ENCODE results near the gene PTRH1.
"Not testable (repeated sequence)": the region's sequence is repeated elsewhere in the genome, so short reads cannot be mapped to it uniquely, and the experiment has no call there.

PTRH1 gene, protein sequence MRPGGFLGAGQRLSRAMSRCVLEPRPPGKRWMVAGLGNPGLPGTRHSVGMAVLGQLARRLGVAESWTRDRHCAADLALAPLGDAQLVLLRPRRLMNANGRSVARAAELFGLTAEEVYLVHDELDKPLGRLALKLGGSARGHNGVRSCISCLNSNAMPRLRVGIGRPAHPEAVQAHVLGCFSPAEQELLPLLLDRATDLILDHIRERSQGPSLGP

DNA sequence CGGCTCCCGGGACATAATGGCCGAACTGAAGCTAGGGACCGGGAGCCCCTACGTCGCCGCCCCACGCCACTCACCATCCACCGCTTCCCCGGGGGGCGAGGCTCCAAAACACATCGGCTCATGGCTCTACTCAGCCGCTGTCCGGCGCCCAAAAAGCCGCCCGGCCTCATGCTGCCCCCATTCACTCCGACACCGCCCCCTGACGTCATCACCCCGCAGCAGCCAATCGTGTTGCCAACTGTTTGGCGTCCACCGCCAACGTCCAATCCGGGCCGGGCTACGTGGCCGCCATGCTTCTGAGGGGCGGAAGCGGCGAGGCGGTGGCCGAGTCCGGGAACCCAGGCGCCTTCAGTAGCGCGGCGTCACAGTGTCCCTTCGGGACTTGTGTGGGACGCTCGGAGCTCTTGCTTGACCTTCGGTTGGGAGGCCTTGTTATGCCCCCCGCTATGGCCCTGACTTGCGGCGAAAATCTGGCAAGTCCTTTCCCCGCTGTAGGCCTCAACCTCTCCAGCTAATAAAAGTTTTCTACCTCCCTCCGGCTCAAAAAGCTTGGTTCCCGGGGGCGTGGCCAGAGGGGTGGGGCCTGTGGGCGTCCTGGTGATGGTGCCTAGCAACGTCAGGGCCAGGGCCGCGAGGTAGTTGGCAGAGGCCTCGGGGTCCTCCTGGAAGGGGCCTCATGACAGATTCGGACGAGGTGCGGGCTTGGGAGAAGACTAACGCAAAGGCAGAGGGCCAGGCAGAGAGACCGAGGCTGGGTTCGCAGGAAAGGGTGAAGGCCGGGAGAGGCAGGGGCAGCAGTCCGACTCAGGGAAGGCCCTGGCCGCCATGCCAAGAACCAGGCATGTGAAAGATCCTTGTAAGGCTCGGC, at the start of gene PTRH1, which contains the start of gene TTC16:
Gene PTRH1, minus strand, starts transcription at position 194 of the 868 bp plus-strand sequence. Its CDS starts 24 bp downstream, at position 170.
Gene TTC16, plus strand, starts transcription at position 610 of the 868 bp plus-strand sequence. Its CDS starts 67 bp downstream, at position 677.
- peak; percentile 98 for DNase-seq

DNA sequence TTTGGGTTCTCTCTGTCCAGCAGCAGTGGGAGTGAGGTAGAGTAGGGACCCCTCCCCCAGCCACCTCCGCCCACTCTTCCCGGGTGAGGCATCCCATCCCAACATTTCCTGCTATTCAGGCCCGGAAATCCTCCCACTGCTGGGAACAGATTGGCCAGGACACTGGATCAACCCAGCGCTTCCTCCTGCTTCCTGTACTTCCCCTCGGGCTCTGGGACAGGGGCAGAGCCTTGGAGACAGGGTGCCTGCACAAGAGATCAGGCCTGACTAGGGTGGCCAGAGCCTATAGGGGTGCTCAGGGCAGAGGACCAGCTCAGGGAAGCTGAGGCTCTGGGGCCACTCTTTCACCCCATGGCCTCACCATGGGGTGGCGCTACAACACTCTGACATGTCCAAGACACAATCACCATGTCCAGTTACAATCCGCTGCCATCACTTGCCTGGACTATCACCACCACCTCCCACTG, 48.5 kb upstream of the PTRH1 start:
- DNase-seq = peak; percentile 71

DNA sequence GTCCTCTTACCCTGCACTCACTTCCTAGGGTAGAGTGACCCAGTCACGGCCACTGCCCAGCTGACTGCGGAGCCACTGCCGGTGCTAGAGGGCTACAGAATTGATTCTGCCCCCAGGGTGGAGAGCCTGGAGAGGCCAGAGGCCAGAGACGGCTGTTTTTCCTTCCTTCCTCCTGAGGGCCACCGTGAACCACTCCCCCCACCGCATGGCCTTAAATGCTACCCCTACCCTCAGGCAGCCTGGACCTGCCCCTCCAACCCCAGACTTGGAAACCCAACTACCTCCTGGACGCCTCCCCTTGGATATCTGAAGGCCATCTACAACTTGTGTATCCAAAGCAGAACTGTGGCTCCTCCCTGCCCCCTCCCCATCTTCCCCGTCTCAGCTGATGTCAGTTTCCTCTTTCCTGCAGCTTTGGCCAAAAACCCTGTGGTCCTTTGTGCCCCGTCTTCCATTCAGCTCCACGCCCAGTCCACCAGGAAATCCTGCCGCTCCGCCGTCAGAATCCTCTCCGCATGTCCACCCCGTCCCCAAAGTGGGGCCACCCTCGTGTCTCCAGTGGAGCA, 46.7 kb upstream of the PTRH1 start:
- DNase-seq = peak; percentile 74

DNA sequence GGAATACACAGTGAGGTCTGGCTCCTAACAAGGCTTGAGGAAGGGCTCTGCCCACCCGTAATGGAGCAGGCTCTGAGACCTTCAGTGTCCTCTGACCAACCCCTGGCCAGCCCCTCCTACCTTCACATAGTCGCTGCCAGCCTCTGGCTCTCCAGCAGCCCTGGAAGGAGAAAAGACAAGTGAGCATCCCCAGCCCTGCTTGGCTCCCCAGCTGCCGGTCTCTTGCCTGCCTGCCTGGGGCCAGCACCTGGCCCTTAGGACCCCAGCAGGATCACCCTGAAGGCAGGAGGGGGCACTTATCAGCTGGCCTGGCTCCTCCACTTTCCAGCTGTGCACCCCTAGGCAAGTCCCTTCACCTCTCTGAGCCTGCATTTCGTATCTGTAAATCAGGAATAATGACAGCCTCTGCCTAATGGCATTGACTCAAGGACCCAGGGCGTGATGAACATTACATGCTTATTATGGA, 46.1 kb upstream of the PTRH1 start:
- no peak for DNase-seq

DNA sequence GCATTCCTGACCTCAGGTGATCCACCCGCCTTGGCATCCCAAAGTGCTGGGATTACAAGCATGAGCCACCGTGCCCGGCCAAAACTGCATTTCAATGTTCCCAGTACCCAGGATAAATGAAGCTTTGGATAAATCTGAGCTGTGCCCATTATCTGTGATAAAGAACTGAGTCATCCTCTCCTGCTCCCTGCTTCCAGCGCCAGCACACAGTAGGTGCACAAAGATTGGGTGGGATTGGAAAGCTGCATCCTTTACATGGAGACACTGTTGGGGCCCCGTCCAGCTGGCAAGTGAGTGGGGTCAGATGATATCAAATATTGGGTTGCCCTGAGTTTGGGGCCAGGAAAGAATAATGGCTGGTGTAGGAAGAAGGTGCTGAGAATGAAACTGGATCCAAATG, 45.6 kb upstream of the PTRH1 start:
- no peak for DNase-seq

DNA sequence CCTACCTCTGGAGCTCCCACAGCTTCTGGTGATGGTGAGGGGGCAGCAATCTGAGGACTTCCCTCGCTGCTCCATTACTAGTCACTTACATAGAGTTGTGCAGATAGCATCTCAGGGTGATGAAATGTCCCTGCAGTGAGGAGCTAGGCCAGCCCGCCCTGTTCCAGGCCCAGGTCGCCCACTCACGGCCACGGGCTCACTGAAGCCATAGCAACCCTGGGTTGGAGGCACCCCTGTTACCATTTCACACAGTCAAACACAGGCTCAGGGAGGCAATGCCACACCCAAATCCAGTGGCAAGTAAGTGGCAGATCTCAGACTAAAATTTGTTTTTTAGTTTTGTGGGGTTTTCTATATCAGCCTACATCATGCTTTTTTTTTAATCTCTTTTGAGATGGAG, 43.4 kb upstream of the PTRH1 start:
- DNase-seq = no peak

DNA sequence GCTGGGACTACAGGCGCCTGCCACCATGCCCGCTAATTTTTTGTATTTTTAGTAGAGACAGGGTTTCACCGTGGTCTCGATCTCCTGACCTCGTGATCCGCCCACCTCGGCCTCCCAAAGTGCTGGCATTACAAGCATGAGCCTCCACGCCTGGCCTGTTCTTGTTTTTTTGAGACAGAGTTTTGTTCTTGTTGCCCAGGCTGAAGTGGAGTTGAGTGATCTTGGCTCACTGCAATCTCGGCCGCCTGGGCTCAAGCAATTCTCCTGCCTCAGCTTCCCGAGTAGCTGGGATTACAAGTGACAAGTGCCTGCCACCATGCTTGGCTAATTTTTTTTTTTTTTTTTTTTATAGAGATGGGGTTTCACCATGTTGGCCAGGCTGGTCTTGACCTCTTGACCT, 41.3 kb upstream of the PTRH1 start:
- DNase-seq = not testable (repeated sequence)

DNA sequence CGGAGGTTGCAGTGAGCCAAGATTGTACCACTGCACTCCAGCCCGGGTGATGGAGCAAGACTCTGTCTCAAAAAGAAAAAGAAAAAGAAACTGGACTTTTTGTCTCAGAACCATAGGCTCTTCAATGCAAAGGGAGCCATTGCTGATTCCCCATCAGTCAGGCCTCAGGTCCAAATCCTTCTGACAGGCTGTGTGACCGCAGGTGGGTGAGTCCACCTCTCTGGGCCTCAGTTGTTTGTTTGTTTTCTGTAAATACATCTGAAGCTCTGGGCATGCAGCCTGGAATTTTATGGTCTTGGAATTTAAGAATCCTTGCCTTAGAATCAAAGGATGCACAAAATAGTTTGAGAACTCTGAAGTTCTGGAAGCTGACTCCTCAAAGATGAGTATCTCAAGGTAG, 40.8 kb upstream of the PTRH1 start:
- no peak for DNase-seq

DNA sequence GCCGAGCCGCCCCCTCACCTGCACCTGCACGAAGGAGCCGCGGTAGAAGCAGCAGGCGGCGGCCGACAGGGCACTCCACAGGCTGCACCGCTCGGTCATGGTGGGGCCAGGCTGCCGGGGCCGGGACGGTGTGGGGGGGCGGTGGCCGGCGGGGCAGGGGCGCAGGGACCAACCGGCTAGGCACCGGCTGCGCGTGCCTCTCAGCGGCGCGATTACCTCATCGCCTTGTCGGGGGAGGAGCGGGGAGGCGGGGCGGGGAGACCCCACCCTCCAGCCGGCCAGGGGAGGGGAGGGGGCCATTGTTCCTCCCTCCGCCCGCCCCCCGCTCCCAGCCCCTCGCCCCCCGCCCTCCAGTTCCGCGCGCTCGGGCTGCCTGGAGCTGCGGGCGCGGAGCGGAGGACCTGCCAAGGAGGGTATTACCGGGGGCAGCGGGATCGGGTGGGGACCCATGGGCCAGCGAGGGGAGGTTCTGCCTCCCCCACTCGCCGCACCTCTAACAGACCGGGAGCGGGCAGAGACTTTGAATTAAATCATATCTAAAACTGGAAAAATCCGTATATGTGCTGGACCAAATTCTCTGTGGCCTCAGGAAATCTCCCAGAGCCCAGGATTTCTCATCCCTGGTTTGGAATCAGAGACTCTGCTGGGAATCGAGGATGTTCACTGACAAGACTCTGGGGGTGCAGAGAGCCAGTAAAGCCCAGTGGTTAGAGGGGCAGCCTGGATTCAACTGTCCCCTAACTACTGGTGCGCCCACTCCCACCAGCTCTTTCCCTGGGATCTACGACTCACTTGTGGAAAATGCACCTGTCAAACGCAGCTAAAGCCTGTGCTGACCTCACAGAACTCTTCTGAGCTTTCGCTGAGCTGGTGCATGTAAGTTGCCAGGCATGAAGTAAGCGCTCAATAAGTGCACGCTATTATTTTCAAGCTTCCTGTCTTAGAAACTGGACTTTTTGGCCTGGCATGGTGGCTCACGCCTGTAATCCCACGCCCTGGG, 39.9 kb upstream of the PTRH1 start:
- peak; percentile 66 for DNase-seq

DNA sequence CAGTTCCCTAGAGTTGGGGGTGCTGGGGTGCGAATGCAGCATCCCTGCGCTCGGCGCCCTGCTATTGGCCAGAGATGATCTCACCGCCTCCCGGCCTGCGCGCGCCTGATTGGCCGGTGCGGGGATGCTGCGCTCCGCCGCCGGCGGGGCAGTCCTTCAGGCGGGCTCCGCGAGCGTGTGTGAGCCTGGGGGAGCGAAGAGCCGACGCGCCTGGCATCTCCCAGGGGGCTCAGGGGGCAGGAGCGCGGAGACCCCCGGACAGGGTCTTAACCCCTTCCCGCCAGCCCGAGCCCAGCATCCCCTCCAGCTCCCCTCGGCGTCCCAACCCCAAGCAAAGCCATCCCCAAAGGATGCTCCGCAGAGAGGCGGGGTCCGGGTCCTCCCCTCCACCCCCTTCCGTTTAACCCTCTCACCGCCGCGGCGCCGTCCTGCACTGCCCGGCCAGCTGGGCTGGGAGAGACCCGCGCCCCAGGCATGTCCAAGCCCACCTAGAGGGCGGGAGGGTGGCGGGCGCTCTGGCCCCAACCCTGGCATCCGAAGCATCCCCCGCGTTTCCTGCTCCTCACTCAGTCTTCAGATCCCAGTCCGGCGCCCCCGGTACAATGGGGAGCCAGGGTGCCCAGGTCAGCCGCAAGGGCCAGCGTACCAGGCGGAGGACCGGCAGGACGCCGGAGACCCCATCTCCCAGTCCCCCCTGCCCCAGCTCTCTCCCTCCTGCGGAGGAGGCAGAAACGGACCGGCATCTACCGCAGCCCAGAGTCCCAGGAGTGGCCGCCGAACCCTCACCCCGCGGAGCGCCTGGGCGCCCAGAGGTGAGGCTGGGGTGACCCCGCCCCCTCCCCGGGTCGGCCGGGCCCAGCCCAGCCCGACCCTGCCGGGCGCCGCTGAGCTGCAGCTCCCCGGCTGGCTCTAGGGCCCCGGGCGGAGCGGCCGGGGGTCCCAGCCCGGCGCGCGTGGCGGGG, 38.9 kb upstream of the PTRH1 start:
- DNase-seq = peak; percentile 66

DNA sequence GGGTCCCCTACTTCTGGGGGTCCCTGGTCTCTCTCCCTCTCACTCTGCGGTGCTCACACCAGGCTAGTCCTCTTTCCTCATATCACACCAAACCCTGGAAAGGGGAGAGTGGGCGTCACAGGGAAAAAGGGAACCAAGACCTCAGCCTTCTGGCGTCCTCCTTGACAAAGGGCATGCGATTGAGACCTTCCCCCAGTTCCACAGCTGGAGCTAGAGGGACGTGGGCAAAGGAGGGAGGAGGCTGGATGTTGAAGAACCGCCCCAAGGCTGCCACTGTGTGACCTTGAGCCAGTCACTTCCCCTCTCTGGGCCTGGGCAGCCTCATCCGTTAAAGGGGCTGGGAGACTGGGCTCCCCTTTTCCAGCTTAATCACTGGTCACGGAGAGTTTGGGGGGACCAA, 38.2 kb upstream of the PTRH1 start:
- no peak for DNase-seq

DNA sequence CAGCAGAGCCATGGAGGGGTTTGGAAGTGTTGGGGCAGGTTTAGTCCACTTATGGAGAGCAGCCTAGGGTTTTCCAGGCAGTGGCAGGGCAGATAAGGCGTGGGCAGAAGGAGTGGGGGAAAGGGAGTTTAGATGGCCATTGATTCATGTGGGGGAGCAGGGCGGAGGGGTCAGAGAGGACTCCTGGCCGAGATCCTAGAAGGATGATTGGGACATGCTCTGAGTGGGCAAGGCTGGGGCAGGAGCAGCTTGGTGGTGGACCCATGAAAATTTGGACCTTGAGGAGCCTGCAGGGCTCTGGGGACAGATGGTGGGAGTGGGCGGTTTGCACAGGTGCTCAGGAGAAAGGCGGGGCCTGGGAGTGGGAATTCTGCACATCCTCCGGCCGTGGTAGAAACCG, 37.7 kb upstream of the PTRH1 start:
- no peak for DNase-seq

DNA sequence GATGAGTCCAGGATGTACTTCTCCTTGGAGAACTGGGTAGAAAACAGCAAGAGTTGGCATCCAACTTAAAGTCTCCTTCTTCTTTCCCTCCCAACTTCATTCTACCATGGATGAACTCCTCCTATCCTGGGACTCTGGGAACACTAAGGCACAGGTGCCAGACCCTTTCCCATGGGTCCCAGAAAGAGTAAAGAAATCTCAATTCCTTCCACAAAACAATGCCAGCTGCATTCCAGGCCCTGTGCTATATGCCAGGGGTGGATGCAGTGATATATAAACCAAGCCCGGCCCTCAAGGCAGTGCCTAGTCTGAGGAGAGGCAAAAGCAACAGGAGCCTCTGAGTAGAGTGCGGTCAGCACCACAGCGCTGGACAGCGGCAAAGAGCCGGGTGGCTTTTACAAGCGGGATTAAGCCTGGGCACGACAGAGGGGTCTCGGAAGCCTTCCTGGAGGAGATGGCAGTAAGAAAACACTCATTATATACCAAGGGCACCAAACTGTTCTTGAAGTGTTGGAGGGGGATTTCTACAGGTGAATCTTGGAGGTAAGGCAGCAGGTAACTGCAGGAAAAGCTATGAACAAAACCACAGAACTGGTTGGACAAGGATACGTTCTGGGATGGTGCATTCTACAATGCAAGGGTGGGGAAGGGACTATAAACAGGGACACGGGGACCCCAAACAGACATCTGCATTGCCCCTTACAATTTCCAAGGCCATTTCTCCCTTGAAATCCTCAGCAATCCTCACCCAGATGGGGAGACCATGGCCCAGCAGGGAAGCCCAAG, 36.0 kb upstream of the PTRH1 start:
- peak; percentile 76 for DNase-seq

DNA sequence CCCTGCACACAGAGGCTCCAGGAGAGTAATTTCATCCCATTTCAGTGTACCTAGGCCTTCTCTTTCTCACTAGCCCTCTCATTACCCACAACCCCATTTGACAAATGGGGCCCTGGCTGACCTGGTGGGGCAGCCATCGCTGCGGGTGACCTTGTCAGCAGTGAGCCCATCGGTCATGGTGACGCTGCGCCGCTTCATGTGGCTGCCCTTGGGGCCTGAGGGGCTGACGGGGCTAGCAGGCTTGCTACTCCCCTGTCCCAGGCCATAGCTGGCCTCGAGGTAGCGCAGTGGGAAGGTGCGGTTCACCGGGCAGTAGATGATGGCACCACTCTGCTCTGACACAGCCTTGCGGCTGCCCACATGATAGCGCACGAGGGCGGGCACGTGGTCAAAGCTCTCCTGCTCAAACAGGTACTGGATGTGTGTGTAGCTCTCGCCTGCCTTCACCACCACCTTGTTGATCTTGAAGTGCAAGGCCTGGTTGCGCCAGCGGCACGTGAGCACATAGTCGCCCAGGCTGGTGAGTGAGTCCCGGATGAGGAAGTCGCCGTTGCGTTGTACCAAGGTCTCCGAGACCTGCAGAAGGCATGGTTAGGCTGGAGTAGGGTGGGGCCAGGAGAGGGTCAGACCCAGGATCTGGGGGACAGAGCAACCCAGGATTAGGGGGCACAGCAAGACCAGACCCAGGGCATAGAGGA, 33.8 kb upstream of the PTRH1 start:
- DNase-seq = no peak

DNA sequence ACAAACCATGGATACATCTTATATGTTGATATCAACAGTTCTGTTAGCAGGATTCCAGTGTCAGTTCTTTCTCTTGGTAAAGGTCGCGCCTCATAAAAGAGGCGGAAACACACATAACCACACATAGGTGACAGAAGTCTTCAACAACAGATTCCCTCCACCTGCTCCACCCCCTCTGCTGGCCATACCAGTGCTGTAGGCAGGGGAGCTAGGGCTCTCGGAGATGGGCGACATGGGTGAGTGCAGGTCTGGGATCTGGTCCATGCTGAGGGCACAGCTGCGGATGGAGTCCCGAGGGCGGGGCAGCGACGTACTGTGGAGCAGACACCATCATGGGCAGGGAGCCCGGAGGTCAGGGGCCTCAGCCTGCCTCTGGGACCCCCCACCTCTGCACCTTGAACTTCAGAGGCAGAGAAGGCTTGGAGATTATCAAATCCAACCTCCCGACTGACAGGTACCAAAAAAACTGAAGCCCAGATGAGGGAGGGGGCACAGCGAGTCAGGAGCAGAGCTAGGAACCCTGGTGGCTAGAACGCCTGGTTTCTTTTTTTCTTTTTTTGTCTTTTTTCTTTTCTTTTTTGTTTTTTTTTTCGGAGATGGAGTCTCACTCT, 31.6 kb upstream of the PTRH1 start:
- DNase-seq = no peak

DNA sequence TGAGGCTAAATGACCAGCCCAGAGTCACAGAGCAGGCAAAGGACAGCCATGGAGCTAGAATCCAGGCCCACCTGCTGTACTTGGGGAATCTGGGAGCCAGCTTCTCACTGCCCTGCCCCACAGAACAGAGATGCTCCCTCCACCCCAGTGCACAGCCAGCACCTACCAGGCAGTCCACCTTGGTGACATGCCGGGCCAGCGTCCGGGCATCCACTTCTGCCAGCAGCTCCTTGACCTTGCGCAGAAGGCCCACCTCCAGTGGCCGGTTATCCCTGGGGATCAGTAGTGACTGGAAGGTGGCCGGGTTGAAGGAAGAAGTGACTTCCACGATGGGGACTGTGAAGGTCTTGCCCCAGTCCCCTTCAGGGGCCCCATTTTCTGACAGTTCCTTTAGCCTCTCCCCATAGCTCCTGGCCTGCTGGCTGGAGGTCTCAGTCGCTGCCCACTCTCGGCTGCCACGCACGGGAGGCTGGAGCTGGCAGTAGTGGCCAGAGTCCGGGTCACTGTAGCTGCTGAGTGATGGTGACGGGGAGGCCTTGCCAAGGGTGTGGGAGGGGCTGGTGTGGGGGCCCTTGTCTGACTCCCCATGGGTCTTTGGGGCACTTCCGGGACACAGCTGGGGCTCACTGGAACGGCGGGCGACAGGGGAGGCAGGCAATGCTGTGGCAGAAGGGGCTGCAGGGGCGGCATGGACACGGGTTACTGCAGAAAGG, 29.1 kb upstream of the PTRH1 start:
- no peak for DNase-seq

DNA sequence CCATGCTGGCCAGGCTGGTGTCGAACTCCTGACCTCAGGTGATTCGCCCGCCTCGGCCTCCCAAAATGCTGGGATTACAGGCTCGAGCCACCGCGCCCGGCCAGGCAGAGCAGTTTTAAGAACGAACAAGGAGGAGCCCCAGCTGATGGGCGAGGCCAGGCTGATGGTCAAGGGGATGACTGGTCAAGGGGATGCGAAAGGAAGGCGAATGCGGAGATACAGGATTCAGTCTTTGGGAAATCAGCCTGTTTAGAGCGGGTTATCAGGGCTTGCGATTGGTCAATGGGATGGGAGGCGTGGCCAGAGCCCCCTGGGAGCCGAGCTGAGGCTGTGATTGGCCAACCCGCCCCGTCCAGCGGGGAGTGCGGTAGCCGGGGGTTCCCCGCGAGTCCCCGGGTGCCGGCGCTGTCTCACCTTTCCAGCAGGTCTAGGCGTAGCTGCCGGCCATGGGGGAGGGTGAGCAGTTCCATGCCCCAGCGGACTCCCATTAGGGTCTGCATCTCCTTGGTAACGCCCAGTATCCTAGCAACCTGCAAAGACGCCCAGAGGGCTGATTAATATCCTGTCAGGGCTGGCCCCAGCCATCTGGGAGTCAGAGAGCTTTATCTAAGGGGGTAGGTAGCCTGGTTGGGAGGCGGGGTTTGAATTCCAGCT, 27.1 kb upstream of the PTRH1 start:
- DNase-seq = peak; percentile 95

All from islet precursor cell (in vitro differentiated cells).